Activated CD4-positive, alpha-beta T cell treated with anti-CD3 and anti-CD28 coated beads for 4 hours (primary cell): ENCODE results near the gene ZNF593.

Experiments used
- DNase-seq, 2 donors: peaks; one replicate each; pipeline ENCODE4 v3.0.0-alpha.2; 2020

Gene ZNF593

GRCh38 chr1:26213335-26213905, 43.7 kb downstream of the ZNF593 start:
- no peak for DNase-seq

- DNase-seq: no peak
Measured at GRCh38 chr1:26215246-26215645, 45.5 kb downstream of the ZNF593 start.

- no peak for DNase-seq
Measured at GRCh38 chr1:26218906-26219494, 49.3 kb downstream of the ZNF593 start.
